GM21381 (cell line): ENCODE data around the gene MFSD6.
"Not testable (repeated sequence)": the region's sequence is repeated elsewhere in the genome, so short reads cannot be mapped to it uniquely, and the experiment has no call there.

Experiments used
- ATAC-seq: cut with Tn5 transposase; IDR thresholded peaks from one replicate; pipeline ENCODE4 v1.9.1; 2021; ENCODE audit warnings: mild to moderate bottlenecking, moderate library complexity; ENCODE audit not compliant: unreplicated experiment

The MFSD6 gene

DNA sequence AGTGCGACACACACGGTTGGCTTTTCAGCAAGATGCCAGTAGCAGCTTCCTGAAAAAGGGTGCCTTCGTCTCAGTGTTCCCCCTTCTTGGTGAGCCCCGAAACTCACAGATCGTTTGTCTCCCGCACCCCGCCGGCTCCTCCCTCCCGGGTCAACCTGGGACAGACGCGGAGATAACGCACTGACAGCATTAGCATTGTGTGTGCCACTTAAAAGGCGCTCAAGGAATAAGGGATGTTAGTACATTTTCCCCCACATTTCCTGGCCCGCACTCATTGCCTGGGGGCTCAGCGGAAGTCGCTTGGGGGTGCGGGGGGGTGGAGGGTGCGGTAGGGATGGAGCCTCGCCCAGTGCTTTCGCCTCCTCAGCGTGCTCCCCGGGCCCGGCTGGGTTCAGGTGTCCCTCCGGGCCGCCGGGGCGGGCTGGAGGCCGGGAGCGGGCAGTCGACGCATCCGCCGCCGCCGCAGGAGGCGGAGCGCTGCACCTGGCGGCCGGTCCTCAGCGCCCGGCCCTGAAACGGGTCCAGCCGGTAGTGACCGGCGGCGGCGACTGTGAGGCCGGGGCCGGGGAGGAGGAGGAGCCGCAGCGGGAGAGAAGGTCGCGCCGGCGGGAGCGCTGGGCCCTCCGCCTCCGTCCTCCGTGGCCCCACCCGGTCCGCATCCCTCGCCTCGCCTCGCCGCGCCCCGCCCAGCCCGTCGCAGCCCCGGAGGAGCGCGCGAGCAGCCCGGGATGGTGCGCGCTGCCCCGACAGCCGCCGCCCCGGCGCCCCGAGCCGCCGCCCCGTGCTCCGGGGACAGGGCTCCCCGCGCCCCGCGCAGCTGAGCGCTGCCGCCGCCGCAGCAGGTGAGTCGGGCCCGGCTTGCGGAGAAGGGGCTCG lies at the start of gene MFSD6:
TSS of gene MFSD6 (plus strand) at position 694 of the 876 bp plus-strand sequence. CDS start 27,675 bp downstream, outside the sequence.
- peak; percentile 54 for ATAC-seq

GRCh38 chr2:190358655-190359448 lies 49.3 kb upstream of the MFSD6 start:
- not testable (repeated sequence) for ATAC-seq

DNA sequence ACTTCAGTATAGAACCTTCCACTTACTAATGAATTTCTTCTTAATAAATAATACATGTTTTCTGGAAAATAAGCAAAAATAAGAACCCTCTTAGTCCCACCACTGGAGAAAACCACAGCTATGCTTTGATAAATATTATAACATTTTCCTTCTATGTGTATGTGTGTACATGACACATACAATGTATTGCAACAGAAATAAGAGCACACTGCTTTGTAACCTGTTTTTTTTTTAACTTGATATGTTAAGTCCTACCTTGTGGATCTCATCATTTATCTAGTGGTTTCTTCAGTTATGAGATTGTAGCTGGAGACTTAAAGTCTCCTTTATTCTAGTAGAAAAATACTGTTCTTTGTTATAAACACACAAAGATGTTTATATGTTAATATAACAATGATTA lies 47.6 kb upstream of the MFSD6 start:
- ATAC-seq, result no peak

GRCh38 chr2:190360965-190361364 lies 47.2 kb upstream of the MFSD6 start:
- no peak for ATAC-seq

- no peak for ATAC-seq
Observed at GRCh38 chr2:190361572-190361971, 46.6 kb upstream of the MFSD6 start.

DNA sequence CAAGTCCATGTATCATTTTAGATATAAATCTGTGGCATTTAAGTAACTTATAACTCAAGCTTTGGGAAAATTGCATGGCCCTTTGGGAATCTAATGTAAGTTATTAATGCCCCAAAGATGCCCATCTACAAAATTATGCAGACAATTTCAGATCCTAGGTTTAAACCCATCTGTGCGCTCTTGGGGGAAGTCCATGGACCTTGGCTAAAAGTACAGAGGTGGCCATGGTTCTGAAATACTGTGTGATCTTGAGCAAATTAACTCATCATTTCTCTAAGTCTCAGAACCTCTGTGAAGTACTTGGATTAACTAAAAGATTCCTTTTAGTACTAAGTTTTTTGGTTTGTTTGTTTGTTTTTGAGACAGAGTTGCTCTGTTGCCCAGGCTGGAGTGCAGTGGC lies 45.3 kb upstream of the MFSD6 start:
- no peak for ATAC-seq

- no peak for ATAC-seq
Observed at GRCh38 chr2:190365499-190366204, 42.5 kb upstream of the MFSD6 start.

DNA sequence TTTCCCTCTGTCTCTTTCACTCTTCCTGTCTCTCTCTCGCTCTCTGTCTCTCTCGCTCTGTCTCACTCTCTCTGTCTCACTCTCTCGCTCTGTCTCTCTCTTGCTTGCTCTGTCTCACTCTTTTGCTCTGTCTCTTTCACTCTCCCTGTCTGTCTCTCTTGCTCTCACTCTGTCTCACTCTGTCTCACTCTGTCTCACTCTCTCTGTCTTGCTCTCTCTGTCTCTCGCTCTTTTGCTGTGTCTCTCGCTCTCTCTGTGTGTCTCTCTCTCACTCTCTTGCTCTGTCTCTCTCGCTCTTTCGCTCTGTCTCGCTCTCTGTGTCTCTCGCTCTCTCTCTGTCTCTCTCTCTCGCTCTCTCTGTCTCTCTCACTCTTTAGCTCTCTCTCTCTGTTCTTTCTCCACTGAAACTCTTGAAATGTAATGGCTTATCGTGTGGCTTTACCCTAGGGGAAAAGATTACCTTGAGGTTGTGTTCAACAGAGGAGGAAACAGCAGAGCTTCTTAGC lies 41.9 kb upstream of the MFSD6 start:
- no peak for ATAC-seq

DNA sequence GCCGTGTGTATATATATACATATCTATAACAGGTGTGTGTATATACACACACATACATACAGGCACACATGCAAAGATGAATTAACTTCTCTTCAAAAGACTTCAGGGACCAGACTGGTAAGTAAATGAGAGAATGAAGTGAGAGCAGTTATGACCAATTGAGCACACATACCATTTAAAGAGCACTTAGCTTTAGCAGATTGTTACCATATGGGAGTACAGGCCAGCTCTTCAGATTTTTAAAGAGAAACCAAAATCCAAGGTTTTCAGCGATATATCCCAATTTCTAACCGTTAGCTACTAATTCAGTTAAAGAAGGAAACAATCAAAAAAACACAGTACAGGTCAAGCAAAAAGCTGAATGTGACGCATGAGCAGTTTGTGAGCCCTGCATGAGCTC lies 41.1 kb upstream of the MFSD6 start:
- ATAC-seq, result no peak

DNA sequence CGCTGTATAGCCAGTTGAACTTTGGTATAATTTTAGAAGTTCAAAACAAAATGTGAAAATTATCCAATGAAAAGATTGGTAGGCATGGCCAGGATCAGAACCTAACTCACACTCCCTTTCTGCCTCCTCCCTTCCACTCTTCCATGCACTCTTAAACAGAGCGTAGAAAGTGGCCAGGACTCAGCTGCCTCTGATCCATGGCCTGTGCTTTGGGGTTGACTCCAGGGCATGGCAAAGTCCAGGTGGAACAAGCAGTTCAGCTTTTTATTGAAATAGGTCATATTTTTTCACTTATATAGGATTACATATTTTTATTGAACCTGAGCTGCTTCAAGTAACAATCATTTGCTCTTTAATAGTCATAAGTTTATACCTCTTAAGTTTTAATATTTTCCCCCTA lies 38.5 kb upstream of the MFSD6 start:
- ATAC-seq, result no peak

DNA sequence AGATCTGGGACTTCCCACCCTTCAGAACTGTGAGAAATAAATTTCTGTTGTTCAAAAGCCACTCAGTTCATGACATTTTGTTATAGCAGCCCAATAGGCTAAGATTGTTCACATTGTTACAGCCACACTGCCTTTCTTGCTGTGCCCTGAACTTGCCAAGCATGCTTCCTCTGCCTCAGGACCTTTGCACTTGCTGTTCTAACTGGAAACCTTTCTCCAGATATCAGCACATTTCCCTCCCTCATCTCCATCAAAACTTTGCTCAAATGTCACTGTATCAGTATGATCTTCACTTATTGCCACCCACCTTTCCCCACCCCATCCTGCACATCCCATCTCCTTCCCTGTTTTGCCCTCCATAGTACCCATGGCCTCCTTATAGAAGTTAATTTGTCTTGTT lies 32.1 kb upstream of the MFSD6 start:
- ATAC-seq, result no peak

DNA sequence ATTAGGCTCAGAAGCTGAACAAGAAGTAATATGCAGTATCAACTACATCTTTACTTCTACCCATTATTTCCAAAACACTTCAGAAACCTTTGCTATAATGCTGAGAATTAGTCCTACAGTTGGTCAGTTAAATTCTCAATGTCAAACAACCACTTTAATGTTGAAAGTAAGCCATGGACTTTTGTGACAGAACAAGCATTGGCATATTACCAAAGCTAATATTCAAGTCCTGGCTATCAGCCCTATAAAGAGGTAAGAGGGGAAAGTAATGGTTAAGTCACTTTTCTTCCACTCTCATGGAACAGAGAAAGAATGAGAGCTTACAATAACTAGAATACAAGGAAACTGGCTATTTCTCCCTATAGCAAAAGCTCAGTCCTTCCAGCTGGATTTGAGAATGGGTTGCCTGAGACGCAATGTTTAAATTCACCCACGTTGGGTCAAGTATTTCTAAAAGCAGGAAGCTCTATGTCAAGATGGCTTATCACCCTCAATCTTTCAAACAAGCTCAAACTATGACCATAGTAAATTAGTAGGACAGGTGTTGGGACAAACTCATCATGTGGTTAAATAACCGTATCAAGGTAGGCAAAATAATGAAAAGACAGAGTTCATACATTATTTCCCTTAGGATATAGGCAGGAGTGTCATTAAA lies 31.4 kb upstream of the MFSD6 start:
- no peak for ATAC-seq

- no peak for ATAC-seq
Observed at GRCh38 chr2:190378880-190379237, 29.3 kb upstream of the MFSD6 start.

DNA sequence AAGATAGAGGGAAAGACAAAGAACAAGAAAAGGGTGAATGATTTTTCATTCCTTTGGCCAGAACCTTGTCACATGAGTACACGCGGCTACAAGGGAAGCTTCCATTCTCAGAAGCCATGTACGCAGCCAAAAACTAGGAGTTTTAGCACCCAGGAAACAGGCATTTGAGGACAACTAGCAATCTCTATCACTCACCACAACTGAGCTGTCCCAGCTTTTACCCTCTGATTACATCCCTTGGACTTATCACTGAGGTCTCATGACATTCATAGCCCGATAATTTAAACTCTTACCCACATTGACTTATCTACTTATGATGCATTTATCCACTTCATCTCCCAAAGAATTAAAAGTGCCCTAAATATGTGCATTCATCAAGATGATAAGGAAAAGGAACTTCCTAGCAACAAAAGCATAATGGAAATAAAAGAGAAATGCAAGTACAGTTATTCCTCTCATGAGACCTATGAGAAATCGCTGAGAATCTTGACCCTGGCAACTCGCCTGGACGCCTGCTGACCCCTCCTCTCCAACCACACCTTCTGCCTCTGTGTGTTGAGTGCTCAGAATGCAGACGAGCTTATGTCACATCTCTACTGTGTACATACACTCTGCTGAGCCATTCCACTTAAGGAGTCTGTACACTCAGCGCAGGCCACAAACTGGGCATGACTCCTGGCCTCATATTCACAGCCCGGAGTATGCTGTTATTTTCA lies 28.7 kb upstream of the MFSD6 start:
- ATAC-seq, result no peak

DNA sequence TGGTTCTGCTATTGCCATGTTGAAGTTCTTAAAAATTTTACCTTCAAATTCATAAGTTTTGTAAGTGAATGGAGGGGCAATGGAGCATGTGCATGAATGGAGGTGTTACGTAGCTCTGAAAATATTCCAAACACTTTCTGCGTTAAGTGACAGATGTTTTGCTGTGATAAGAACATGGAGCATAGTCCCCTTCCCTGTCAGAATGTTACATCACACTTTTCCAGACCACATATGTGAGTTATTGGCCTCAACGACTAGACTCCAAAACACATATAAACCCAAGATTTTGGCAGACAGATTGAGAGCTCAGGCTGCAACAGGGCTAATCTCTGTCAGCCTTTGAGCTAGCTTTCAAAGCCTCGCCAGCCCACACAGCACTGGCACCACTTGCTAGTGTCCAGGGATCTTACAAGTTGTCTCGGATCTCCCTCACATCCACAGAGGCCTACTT lies 27.2 kb upstream of the MFSD6 start:
- no peak for ATAC-seq

- no peak for ATAC-seq
Observed at GRCh38 chr2:190382851-190383250, 25.3 kb upstream of the MFSD6 start.

- ATAC-seq, result no peak
Observed at GRCh38 chr2:190387422-190387821, 20.7 kb upstream of the MFSD6 start.

DNA sequence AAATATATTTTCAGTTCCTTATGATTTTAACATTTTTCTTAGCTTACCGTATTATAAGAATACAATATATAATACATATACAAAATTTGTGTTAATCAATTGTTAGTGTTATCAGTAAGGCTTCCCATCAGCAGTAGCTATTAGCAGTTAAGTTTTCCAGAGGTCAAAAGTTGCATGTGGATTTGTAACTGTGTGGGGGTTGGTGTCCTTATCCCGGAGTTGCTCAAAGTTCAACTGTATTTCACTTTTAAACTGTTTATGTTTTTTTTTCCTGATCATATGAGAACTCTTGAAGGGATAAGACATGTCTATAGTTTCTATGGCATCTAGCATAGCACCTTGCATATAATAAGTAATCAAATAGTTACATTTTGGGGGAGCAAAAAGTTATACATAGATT lies 11.9 kb upstream of the MFSD6 start:
- ATAC-seq, result no peak

DNA sequence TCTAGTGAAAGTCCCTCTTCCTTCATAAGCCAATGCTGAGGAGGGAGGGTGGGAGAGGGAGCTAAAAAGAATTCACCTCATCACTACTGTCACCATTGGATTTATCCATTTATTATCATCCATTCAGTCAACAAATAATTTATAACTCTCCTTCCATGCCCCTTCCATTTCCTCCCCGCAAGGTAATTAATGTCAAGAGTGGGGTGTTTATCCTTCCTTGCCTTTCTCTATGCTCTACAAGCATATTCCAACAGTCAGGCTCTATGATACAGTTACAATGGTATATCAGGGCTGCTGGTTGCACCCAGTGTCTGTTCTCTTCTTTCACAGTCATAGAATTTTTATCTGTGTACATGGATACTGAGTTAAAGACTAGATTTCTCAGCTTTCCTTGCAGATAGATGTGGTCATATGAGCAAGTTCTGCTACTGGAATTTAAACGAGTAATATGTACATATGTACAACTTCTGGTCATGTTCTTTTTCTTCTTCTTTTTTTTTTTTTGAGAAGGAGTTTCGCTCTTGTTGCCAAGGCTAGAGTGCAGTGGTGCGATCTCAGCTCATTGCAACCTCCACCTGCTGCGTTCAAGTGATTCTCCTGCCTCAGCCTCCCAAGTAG lies 5.1 kb upstream of the MFSD6 start:
- ATAC-seq, result no peak

DNA sequence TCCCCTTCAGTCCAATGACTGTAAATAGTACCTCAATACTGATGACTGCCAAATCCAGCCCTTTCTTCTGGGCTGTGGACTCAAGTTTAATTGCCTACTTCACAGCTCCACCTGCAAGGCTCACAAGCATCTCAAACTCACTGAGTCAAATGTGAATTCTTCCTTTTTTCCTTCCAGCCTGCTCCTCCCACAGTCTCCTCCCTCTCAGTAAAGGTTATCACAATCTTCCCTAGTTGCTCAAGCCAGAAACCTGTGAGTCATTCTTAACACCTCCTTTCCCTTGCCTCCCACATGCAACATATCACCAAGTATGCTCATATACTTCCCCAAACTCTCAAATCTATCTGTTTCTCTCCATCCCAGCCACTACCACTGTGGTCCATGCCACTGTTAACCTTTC lies 3.7 kb upstream of the MFSD6 start:
- no peak for ATAC-seq
